Activated CD4-positive, alpha-beta T cell treated with anti-CD3 and anti-CD28 coated beads, Interleukin-2, Interleukin-4, amounts not matched to agents 100 ng/mL and 50 ng/mL, durations not matched to agents 16 hours and 8 hours (primary cell): ENCODE measurements around the gene DCP1B.
"Not testable (repeated sequence)": the region's sequence is repeated elsewhere in the genome, so short reads cannot be mapped to it uniquely, and the experiment has no call there.

Source experiments
- DNase-seq: peaks from one replicate; pipeline ENCODE4 v3.0.0-alpha.2; 2020; ENCODE audit warnings: low spot score

DCP1B gene

GRCh38 chr12:1977109-1977508, 27.1 kb downstream of the DCP1B start:
- DNase-seq, result no peak

GRCh38 chr12:1974812-1975211, 29.4 kb downstream of the DCP1B start:
- no peak for DNase-seq

DNA sequence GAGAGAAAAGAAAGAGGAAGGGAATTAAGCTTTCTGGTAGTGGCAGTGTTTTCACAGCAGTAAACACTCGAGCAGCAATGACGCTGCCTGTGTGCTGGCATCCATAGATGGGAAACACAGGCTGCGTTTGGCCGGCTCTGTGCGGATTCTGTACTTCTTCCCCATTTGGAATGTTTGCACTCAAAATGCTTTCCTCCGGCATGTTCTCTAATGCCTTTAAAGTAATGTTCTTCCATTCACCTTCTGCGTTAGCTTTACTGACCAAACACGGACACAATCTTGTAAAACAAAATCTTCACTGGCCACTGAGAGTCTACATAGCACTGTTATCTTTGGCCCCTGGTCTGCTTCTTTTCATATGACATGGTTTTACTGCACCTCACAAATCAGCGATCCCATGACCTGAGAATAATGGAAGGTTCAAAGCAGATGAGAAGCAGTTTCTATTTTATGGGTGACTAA, 31.4 kb downstream of the DCP1B start:
- DNase-seq, result no peak

DNA sequence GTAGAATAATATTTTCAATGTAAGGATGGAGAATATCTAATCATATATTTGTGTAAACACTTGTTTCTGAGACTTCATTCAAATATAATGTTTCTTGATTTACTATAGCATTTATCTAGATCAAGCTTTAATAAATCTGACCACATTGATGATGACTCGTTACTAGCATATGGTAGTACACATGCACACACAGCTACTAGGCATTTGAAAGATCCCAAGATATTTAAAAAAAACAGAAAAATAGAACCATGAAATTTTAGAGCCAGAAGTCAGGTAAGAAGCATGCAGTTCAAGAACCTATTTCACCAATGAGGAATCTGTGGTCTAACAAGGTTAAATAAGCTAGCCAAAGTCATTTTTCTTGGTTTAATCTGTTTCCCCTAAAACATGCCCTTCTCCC, 32.0 kb downstream of the DCP1B start:
- no peak for DNase-seq

DNA sequence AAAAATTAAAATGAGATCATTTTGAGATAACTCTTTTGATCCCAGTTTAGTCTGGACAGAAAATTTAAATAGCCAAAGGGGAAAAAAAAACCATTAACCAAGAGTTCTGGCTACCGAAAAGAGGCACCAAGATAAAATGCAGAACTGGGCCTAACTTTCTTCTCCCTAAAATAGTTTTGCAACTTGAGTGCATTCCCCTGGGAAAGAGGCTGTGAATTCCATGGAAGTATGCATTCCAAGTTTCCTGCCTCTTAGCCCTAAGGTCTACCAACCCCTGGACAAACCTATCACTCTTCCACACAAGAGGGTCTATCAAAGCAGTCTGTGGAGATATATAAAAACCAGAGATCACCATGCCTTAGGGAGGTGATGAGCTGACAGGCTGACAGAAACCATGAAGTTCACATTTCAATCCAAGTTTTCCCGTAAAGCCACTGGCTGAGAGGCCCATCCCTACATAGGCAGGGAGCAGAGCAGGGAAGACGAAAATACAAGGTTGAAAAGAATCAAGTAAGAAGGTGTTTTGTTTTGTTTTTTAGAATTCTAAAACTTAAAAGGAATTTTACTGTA, 33.8 kb downstream of the DCP1B start:
- no peak for DNase-seq

DNA sequence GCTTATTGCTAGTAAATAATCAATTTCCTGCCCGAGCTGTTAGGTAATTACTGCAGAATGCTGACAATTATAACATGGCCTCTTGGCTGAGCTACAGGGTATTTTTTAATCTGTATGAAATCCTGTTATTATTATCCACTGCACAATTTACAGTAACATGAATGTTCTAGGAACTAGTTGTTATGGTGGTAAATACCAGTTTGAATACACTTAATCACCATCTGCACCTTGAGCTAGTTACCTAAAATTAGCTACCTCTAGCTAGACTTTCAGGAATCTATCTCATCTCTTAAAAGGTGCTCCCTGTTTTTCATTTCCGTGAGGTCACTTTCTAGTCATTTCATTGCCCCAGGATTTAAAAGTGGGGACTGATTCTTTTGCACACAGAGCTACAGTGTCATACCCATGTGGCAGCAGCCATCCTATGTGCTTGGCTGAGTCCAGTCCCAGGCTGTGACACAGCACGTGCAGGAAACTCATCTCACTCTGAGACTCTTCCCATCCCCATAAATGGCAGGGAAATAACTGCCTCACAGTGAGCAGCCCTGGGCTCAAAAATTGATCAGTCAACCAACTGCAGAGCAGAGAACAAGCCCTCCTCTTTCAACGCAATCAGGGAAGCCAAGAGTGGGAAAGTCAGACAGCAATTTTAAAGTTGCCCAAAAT, 37.6 kb downstream of the DCP1B start:
- no peak for DNase-seq

DNA sequence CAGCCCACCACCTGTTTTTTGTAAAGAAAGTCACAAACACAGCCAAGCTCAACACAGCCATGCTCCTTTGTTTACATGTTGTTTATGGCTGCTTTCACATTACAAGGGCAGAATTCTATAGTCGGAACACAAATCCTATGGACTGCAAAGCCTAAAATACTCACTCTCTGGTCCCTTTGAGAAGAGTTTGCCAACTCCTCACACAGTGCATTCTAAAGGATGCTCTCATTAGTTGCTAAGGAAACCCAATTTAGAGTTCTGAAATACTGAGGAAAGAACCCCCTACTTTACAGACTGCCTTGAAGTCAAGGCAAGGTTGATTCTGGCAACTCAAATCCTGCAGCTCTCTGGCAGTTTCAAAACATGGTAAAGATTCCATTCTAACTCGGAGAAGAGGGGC, 38.3 kb downstream of the DCP1B start:
- DNase-seq, result no peak

DNA sequence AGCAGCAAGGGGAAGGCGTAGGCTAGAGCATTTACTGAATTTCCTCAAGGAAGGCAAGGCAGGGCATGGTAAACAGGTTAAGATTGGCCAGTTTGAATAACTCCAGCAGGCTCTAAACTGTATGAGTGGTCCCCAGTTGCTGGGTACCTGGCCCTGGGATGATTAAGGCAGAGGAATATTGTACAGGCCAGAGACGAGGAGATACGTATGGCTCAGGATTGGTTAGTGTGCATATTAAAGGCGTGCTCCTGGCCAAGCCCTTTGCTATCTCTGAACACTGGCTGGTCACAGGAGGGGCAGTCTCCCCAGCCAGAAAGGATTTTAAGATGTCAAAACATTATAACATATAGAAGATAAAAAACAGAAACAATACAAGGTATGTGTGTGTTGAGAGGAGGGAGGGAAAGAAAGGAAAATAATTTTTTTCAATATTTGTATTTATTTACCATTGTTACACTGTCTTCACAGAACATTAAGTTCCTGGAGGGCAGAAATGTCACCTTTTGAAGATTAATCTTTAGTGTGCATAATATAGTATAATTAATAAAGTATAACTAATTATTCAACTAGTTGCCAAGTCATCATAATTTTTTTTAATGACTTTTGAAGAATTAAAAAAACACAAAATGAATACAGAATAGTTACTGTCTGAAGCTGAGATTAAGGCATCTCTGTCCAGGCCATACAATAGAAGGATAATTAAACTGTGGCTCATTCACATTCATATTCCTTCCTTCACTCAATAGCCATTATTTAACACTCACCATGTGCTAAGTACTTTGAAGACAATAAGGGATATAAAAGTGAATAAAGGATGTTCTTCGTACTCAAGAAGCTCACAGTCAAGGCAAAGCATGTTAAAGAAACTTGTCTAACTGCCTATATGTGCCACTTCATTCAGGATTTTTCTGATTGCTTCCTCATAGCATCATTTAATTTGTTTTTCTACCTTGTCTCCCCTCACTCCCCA, 41.9 kb downstream of the DCP1B start:
- no peak for DNase-seq

- no peak for DNase-seq
Measured at GRCh38 chr12:1956716-1957115, 47.5 kb downstream of the DCP1B start.

DNA sequence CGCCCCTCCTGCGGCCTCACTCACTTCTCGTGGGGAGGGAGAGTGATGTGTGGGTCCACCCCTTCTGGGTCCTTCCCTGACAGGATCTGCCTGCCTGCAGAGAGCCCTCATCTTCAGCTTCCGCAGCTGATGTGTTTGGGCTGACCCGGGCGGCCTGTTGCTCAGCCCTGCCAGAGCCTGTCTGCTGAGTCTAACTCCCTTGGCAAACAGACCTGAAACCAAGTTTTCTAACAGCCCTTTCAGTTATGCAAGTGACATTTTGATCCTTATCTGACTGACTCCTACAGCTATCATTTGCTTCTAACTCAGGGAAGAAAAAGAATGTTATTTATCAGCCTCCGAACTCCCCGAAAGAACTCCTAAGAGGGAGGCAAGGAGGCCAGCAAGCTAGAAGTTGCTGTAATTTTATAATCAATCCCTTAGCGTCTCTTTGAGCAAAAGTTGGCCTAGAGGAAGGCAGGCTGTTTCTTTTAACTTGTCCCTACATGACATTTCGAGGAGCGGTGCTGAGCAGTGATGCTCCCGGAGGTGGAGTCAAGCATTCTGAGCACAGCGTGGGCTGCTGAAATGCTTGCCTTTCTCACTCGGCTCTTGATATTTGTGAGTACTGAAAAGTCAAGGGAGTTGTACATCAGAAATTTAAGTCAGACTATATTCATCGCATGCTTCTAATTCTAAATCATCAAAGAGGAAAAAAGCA, 54.3 kb downstream of the DCP1B start:
- no peak for DNase-seq

- no peak for DNase-seq
Measured at GRCh38 chr12:1948883-1949282, 55.4 kb downstream of the DCP1B start.

DNA sequence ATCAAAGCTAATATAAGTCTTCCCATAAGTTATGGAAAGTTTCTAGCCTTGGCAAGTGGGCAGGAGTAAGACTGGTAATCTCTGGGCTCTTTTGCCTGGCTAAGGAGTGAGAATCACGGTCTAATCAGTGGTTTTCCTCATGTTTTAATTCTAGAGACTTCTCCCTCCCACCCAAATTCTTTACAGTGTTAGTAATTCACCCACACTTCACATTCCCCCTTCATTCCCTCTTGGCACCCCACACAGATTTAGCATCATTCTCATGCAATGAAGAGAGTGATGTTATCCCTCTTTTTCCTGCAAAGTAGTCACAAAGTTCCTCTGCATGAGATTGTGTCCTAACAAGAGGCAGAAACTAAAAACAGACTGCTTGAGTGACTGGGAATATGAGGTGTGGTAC, 57.2 kb downstream of the DCP1B start:
- no peak for DNase-seq

- DNase-seq, result no peak
Measured at GRCh38 chr12:1946296-1946695, 58.0 kb downstream of the DCP1B start.

- not testable (repeated sequence) for DNase-seq
Measured at GRCh38 chr12:1945502-1945901, 58.8 kb downstream of the DCP1B start.

DNA sequence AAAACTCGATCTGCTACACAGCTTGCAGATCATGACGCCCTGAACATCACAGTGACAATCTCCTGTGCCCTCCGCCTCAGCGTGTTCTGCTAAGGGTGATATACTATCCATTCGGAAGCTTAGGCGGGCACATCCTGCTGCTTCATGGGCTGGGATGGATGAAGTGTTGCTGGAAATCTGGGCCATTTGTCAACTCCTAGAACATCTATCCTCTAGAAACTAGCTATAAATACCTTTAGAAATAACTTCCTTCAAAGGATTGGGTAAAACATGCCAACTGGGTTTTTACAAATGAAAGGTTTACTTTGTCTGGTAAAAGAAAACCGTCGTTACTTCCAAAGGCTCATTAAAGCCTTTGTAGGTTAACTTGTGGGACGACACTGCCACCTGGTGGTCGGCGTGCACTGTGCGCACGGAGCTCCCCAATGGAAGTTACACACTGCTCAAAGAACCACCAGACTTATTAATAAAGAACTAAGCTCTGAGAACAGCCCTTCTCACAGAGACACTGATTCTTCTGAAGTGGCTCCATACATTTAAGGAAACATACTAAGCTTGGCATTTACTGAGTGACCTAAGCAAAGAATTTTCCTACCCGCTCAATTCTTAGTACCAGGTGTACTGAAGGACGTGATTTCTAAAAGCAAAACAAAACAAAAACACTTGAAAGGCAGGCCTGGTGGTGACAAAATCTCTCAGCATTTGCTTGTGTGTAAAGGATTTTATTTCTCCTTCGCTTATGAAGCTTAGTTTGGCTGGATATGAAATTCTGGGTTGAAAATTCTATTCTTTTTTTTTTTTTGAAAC, 64.3 kb downstream of the DCP1B start:
- peak; percentile 85 for DNase-seq

DNA sequence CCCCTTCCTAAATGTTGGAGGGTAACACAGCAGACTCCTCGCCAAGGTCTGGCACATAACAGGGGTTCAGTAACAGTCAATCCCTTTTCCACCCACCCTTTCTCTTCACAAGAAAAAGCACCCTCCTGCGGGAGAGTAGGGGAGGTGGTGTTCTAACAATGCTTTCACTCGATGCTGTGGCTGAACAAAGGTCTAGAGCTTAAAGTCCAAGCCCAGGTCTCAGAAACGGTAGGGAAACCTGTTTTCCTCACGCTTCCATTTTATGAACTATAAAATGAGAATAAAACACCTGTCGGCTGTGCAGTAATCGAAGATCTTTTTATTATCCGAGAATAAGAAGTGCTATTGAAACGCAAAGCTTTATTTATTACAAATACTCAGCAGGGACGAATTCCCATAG, 64.9 kb downstream of the DCP1B start:
- no peak for DNase-seq

- no peak for DNase-seq
Measured at GRCh38 chr12:1937481-1938224, 66.6 kb downstream of the DCP1B start.

DNA sequence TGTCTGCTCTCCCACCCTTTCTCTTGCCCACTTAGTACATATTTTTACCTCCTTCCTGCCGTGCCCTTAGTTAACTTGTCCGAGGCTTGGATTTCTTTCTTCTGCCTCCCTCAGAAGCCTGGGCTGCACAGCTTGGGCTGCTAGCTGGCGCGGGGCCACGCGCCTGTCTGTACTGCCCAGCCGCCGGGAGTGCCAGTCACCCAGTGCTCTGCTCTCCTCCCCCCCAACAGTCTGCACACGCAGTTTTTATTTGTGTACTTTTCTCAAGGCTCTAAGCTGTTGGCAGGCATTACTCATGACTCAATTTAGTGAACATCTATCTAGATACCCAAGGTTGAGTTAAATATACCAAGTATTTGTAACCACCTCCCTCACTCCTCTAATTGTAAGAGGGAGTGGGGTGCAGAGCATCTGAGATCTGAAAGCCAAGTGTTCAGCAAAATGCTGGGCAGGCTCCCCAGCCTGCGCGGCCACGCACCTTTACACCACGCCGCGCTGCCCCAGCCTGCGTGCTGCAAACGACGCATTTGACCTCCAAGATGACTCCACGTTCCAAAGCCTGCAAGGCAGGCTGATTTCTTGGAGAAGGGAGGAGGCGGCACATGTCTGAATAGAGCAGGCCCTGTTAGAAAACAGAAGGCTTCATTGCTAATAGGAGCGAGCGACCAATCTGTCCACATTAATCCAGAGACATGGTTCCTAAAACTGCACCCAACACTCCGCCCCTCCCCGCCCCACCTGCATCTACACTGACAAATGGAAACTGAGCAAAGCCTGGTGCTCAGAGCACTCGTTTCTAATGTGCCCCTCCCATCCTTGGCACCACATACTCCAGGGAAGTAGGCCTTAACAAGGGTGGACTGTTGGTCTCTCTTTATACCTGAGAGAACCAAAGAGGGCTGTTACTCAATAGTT, 67.6 kb downstream of the DCP1B start:
- no peak for DNase-seq

DNA sequence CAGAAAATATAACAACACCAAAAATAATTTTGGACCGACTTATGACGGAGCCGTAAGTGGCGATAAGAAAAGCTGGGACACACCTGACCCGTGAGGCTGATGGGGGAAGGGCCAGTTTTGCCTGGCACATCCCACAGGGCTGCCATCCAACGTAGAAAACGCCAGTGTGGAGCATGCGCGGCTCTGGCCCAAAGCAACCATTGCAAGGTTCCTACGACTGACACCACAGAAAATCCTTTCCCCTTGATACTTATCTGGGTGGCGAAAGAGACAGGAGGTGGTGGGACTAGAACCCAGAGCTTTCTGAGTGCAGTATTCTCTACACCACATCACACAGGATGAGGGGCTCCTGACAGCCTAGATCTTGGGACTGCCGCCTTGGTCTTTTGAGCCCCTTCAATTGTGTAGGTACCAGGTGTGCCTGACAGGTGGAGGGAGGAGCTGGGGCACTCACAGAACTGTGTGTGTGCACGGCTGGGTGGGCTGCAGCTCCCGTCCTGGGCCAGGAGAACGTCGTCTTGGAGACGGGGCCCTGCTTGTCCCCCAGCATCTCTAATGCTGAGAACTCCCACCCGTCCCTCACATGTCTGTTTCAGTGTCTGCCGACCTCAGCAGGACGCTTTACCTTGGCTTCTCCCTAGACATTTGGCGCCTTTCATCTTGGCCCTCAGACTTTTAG, 68.4 kb downstream of the DCP1B start:
- no peak for DNase-seq
